DND-41 (cell line): ENCODE measurements around the gene SHD.

ENCODE experiments used
- EZH2 ChIP-seq: IDR thresholded peaks from 3 replicates; pipeline ENCODE4 v1.6.1; 2012; ENCODE audit warnings: borderline replicate concordance, low read depth, mild to moderate bottlenecking, moderate library complexity, low read length, inconsistent platforms; ENCODE audit not compliant: severe bottlenecking
- TF ChIP-seq, protein P1 (sequence below): IDR thresholded peaks from 2 replicates; pipeline ENCODE4 v1.5.1; 2012; ENCODE audit warnings: borderline replicate concordance, low read length, moderate library complexity, mild to moderate bottlenecking; ENCODE audit not compliant: poor library complexity, severe bottlenecking; ENCODE audit errors: extremely low read depth

- TF ChIP-seq, protein P1, sequence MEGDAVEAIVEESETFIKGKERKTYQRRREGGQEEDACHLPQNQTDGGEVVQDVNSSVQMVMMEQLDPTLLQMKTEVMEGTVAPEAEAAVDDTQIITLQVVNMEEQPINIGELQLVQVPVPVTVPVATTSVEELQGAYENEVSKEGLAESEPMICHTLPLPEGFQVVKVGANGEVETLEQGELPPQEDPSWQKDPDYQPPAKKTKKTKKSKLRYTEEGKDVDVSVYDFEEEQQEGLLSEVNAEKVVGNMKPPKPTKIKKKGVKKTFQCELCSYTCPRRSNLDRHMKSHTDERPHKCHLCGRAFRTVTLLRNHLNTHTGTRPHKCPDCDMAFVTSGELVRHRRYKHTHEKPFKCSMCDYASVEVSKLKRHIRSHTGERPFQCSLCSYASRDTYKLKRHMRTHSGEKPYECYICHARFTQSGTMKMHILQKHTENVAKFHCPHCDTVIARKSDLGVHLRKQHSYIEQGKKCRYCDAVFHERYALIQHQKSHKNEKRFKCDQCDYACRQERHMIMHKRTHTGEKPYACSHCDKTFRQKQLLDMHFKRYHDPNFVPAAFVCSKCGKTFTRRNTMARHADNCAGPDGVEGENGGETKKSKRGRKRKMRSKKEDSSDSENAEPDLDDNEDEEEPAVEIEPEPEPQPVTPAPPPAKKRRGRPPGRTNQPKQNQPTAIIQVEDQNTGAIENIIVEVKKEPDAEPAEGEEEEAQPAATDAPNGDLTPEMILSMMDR, result no peak
- no peak for TF ChIP-seq EZH2
These were observed 31.4 kb downstream of the SHD start for GRCh38 chr19:4310247-4311121.
